Esophagus muscularis mucosa (tissue), 3 donors: ENCODE data around the gene CCDC124.
"Not testable (repeated sequence)": the region's sequence is repeated elsewhere in the genome, so short reads cannot be mapped to it uniquely, and the experiment has no call there.

ENCODE experiments used
- POLR2A ChIP-seq: fragments of 450-650 bp; IDR thresholded peaks from one replicate; pipeline ENCODE4 v1.6.1; 2017; ENCODE audit warnings: antibody characterized with exemption, moderate library complexity, mild to moderate bottlenecking, low read depth
- TF ChIP-seq, protein P1 (sequence below), 3 experiments: fragments of 200-600 bp in 2 of 3; fragments of 450-650 bp in 1 of 3; sonication (generic) in 2 of 3; IDR thresholded peaks; one replicate each; pipeline ENCODE4 v1.5.1; 2017 to 2019; ENCODE audit warnings: antibody characterized with exemption in 3 of 3, mild to moderate bottlenecking in 2 of 3, moderate library complexity in 1 of 3

DNA sequence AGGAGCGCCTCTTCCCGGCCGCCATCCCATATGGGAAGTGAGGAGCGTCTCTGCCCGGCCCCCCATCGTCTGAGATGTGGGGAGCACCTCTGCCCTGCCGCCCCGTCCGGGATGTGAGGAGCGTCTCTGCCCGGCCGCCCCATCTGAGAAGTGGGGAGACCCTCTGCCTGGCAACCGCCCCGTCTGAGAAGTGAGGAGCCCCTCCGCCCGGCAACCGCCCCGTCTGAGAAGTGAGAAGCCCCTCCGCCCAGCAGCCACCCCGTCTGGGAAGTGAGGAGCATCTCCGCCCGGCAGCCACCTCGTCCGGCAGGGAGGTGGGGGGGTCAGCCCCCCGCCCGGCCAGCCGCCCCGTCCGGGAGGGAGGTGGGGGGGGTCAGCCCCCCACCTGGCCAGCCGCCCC lies 14.7 kb upstream of the CCDC124 start:
- not testable (repeated sequence) for TF ChIP-seq POLR2A
- TF ChIP-seq, protein P1, sequence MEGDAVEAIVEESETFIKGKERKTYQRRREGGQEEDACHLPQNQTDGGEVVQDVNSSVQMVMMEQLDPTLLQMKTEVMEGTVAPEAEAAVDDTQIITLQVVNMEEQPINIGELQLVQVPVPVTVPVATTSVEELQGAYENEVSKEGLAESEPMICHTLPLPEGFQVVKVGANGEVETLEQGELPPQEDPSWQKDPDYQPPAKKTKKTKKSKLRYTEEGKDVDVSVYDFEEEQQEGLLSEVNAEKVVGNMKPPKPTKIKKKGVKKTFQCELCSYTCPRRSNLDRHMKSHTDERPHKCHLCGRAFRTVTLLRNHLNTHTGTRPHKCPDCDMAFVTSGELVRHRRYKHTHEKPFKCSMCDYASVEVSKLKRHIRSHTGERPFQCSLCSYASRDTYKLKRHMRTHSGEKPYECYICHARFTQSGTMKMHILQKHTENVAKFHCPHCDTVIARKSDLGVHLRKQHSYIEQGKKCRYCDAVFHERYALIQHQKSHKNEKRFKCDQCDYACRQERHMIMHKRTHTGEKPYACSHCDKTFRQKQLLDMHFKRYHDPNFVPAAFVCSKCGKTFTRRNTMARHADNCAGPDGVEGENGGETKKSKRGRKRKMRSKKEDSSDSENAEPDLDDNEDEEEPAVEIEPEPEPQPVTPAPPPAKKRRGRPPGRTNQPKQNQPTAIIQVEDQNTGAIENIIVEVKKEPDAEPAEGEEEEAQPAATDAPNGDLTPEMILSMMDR (IDR thresholded peaks at IDR 0.05), result not testable (repeated sequence)
